HepG2 (cell line): Measurements from ENCODE around the gene NRG3. TPM values are rescaled to one million over a fixed set of nuclear protein-coding genes. Genes with fewer than 3 reads are reported as not detected.

Experiments
- ETV5 ChIP-seq: IDR thresholded peaks from 2 replicates; pipeline ENCODE4 v1.6.1; 2018; ENCODE audit warnings: missing biosample characterization, missing genetic modification reagents, inconsistent platforms, borderline replicate concordance
- PHF21A ChIP-seq: sonication (generic); formaldehyde crosslinking; IDR thresholded peaks from 2 replicates; pipeline ENCODE4 v1.5.0; 2020; ENCODE audit warnings: mild to moderate bottlenecking, missing genetic modification reagents
- SAFB2 ChIP-seq: sonication (generic); formaldehyde crosslinking; IDR thresholded peaks from 2 replicates; pipeline ENCODE4 v1.5.1; 2020; ENCODE audit warnings: missing genetic modification reagents, low read depth, mild to moderate bottlenecking, borderline replicate concordance
- ZNF772 ChIP-seq: sonication (generic); formaldehyde crosslinking; IDR thresholded peaks from 2 replicates; pipeline ENCODE4 v1.5.0; 2020; ENCODE audit warnings: mild to moderate bottlenecking, missing genetic modification reagents
- polyA plus RNA-seq, 8 experiments: library from polyadenylated mRNA; depleted of rRNA in 3 of 8; stranded (reverse) in 7 of 8; unstranded in 1 of 8; fragments of >200 nt; fragmentation: Illumina TruSeq in 4 of 8; extraction: Trizol in 4 of 8; gene quantifications; 2 replicates each; pipeline versions ENCODE4 v1.2.1 to v1.2.3, GENCODE V29; 2011 to 2016; ENCODE audit warnings: low read depth in 4 of 8, missing spikeins in 1 of 8, mixed read lengths in 1 of 8; ENCODE audit not compliant: insufficient read depth in 1 of 8
- total RNA-seq, 5 experiments: library from RNA; depleted of rRNA; stranded (reverse); fragments of >200 nt; fragmentation: Illumina TruSeq; extraction: Trizol; gene quantifications; 2 replicates each; pipeline ENCODE4 v1.2.3, GENCODE V29; 2016; ENCODE audit warnings: low read depth in 1 of 5
- TF ChIP-seq, protein P1 (sequence below): sonication (generic); formaldehyde crosslinking; IDR thresholded peaks from 2 replicates; pipeline ENCODE4 v1.5.0; 2020; ENCODE audit warnings: mild to moderate bottlenecking, missing genetic modification reagents
- TF ChIP-seq, protein P2 (sequence below): sonication (generic); formaldehyde crosslinking; IDR thresholded peaks from 2 replicates; pipeline ENCODE4 v1.4.0; 2020; ENCODE audit warnings: missing genetic modification reagents, borderline replicate concordance
- TF ChIP-seq, protein P3 (sequence below): IDR thresholded peaks from 2 replicates; pipeline ENCODE4 v1.6.1; 2012; ENCODE audit warnings: low read length, improper control_type of control experiment

The NRG3 gene
- total and polyA plus RNA-seq, 2 of the 13 experiments (the other 11 are each of a cell fraction or from before 2014, with no cell fraction given) = not detected

DNA sequence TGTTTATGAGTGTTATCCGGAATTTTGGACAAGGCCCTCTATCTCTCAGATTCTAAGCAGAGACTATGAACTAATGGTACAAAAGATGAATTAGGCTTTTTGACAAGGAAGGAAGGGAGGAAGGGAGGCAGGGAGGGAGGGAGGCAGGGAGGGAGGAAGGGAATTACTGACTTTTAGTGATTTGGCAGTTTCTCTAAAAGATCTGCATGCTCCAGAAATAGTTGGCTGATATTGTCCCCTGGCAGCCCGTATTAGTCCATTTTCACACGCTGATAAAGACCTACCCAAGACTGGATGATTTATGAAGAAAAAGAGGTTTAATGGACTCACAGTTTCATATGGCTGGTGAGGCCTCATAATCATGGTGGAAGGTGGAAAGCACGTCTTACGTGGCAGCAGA lies 1093.5 kb downstream of the NRG3 start (continued):
- TF ChIP-seq, protein P1, sequence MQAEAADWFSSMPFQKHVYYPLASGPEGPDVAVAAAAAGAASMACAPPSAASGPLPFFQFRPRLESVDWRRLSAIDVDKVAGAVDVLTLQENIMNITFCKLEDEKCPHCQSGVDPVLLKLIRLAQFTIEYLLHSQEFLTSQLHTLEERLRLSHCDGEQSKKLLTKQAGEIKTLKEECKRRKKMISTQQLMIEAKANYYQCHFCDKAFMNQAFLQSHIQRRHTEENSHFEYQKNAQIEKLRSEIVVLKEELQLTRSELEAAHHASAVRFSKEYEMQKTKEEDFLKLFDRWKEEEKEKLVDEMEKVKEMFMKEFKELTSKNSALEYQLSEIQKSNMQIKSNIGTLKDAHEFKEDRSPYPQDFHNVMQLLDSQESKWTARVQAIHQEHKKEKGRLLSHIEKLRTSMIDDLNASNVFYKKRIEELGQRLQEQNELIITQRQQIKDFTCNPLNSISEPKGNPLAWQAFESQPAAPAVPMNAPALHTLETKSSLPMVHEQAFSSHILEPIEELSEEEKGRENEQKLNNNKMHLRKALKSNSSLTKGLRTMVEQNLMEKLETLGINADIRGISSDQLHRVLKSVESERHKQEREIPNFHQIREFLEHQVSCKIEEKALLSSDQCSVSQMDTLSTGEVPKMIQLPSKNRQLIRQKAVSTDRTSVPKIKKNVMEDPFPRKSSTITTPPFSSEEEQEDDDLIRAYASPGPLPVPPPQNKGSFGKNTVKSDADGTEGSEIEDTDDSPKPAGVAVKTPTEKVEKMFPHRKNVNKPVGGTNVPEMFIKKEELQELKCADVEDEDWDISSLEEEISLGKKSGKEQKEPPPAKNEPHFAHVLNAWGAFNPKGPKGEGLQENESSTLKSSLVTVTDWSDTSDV (CRISPR knock-in tag) = no peak
- TF ChIP-seq, protein P2, sequence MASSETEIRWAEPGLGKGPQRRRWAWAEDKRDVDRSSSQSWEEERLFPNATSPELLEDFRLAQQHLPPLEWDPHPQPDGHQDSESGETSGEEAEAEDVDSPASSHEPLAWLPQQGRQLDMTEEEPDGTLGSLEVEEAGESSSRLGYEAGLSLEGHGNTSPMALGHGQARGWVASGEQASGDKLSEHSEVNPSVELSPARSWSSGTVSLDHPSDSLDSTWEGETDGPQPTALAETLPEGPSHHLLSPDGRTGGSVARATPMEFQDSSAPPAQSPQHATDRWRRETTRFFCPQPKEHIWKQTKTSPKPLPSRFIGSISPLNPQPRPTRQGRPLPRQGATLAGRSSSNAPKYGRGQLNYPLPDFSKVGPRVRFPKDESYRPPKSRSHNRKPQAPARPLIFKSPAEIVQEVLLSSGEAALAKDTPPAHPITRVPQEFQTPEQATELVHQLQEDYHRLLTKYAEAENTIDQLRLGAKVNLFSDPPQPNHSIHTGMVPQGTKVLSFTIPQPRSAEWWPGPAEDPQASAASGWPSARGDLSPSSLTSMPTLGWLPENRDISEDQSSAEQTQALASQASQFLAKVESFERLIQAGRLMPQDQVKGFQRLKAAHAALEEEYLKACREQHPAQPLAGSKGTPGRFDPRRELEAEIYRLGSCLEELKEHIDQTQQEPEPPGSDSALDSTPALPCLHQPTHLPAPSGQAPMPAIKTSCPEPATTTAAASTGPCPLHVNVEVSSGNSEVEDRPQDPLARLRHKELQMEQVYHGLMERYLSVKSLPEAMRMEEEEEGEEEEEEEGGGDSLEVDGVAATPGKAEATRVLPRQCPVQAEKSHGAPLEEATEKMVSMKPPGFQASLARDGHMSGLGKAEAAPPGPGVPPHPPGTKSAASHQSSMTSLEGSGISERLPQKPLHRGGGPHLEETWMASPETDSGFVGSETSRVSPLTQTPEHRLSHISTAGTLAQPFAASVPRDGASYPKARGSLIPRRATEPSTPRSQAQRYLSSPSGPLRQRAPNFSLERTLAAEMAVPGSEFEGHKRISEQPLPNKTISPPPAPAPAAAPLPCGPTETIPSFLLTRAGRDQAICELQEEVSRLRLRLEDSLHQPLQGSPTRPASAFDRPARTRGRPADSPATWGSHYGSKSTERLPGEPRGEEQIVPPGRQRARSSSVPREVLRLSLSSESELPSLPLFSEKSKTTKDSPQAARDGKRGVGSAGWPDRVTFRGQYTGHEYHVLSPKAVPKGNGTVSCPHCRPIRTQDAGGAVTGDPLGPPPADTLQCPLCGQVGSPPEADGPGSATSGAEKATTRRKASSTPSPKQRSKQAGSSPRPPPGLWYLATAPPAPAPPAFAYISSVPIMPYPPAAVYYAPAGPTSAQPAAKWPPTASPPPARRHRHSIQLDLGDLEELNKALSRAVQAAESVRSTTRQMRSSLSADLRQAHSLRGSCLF (CRISPR knock-in tag) = no peak
- TF ChIP-seq ZNF772 (no peak), PHF21A (no peak), ETV5 (no peak), SAFB2 (CRISPR knock-in tag) (no peak)
- TF ChIP-seq, protein P3, sequence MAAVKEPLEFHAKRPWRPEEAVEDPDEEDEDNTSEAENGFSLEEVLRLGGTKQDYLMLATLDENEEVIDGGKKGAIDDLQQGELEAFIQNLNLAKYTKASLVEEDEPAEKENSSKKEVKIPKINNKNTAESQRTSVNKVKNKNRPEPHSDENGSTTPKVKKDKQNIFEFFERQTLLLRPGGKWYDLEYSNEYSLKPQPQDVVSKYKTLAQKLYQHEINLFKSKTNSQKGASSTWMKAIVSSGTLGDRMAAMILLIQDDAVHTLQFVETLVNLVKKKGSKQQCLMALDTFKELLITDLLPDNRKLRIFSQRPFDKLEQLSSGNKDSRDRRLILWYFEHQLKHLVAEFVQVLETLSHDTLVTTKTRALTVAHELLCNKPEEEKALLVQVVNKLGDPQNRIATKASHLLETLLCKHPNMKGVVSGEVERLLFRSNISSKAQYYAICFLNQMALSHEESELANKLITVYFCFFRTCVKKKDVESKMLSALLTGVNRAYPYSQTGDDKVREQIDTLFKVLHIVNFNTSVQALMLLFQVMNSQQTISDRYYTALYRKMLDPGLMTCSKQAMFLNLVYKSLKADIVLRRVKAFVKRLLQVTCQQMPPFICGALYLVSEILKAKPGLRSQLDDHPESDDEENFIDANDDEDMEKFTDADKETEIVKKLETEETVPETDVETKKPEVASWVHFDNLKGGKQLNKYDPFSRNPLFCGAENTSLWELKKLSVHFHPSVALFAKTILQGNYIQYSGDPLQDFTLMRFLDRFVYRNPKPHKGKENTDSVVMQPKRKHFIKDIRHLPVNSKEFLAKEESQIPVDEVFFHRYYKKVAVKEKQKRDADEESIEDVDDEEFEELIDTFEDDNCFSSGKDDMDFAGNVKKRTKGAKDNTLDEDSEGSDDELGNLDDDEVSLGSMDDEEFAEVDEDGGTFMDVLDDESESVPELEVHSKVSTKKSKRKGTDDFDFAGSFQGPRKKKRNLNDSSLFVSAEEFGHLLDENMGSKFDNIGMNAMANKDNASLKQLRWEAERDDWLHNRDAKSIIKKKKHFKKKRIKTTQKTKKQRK = no peak
